Activated CD4-positive, alpha-beta T cell treated with anti-CD3 and anti-CD28 coated beads, Interleukin-2, amount 10 ng/mL, durations not matched to agents 24 days and 14 days (primary cell): ENCODE data around the gene SLC39A11. TPM values are rescaled to one million over a fixed set of nuclear protein-coding genes. Genes with fewer than 3 reads are reported as not detected.
"Not testable (repeated sequence)": the region's sequence is repeated elsewhere in the genome, so short reads cannot be mapped to it uniquely, and the experiment has no call there.

ENCODE experiments used
- DNase-seq: peaks from one replicate; pipeline ENCODE4 v3.0.0; 2022
- H3K27ac Mint-ChIP-seq: one replicate; pipeline ENCODE4 v1.8.0; 2022; ENCODE audit warnings: mild to moderate bottlenecking, mixed read lengths
- H3K27me3 Mint-ChIP-seq: one replicate; pipeline ENCODE4 v1.8.0; 2022; ENCODE audit warnings: mixed read lengths
- H3K36me3 Mint-ChIP-seq: one replicate; pipeline ENCODE4 v1.8.0; 2022; ENCODE audit warnings: low read depth, mild to moderate bottlenecking, mixed read lengths
- H3K4me1 Mint-ChIP-seq: one replicate; pipeline ENCODE4 v1.8.0; 2021; ENCODE audit warnings: mixed read lengths
- H3K4me3 Mint-ChIP-seq: one replicate; pipeline ENCODE4 v1.8.0; 2022; ENCODE audit warnings: mild to moderate bottlenecking, moderate library complexity, mixed read lengths
- H3K9me3 Mint-ChIP-seq: one replicate; pipeline ENCODE4 v1.8.0; 2021; ENCODE audit warnings: mixed read lengths
- intact Hi-C: fragments of 100-400 bp; cut with micrococcal nuclease; formaldehyde crosslinking; loops from one replicate; pipeline ENCODE4 v1.15.1; 2023
- total RNA-seq: library from RNA; stranded (reverse); gene quantifications from 2 replicates; pipeline ENCODE4 v1.2.3, GENCODE V29; 2022

The SLC39A11 gene
- total RNA-seq, 1 donor from 2014 or later, result 24.6 TPM

- Mint-ChIP-seq H3K4me3 (peak overlapping the region; percentile 68), H3K27ac (peak overlapping the region; percentile 42), H3K4me1 (peaks cover 56% of the 10 kb centered on the region), H3K27me3 (no peaks in the 10 kb centered on the region), H3K9me3 (peaks cover 26% of the 10 kb centered on the region), H3K36me3 (peaks cover 44% of the 10 kb centered on the region)
- intact Hi-C loops, result loop anchor here (1.0 kb wide), 1 partner anchor 8 kb away; no protein-coding TSS in a partner anchor
- no peak for DNase-seq
Measured at GRCh38 chr17:72710834-72711233, 381.7 kb downstream of the SLC39A11 start.

- peaks cover 42% of the 10 kb centered on the region for H3K36me3 Mint-ChIP-seq
- peak; percentile 71 for DNase-seq
- H3K9me3 Mint-ChIP-seq, result peaks cover 26% of the 10 kb centered on the region
- intact Hi-C loops, result loop anchor here (1.0 kb wide), 1 partner anchor 9 kb away; no protein-coding TSS in a partner anchor
- H3K4me1 Mint-ChIP-seq, result peaks cover 57% of the 10 kb centered on the region
- peak overlapping the region; percentile 78 for H3K27ac Mint-ChIP-seq
- peak overlapping the region; percentile 61 for H3K4me3 Mint-ChIP-seq
- no peaks in the 10 kb centered on the region for H3K27me3 Mint-ChIP-seq
Measured at GRCh38 chr17:72710202-72710601, 382.3 kb downstream of the SLC39A11 start.

- intact Hi-C loops, H3K27me3 Mint-ChIP-seq: not testable (repeated sequence)
- H3K4me3 Mint-ChIP-seq, result peak overlapping the region; percentile 36
- peaks cover 40% of the 10 kb centered on the region for H3K36me3 Mint-ChIP-seq
- H3K4me1 Mint-ChIP-seq, result peaks cover 49% of the 10 kb centered on the region
- H3K9me3 Mint-ChIP-seq, result peaks cover 29% of the 10 kb centered on the region
- peak; percentile 80 for DNase-seq
- peak overlapping the region; percentile 78 for H3K27ac Mint-ChIP-seq
Measured at GRCh38 chr17:72708682-72709081, 383.8 kb downstream of the SLC39A11 start.

GRCh38 chr17:72707881-72708280 is 384.6 kb downstream of the SLC39A11 start:
- Mint-ChIP-seq H3K4me3 (no peak overlapping the region), H3K9me3 (peaks cover 29% of the 10 kb centered on the region), H3K27ac (no peak overlapping the region), H3K4me1 (peaks cover 45% of the 10 kb centered on the region), H3K36me3 (peaks cover 32% of the 10 kb centered on the region), H3K27me3 (no peaks in the 10 kb centered on the region)
- no peak for DNase-seq
- intact Hi-C loops, result no loop called here

- peaks cover 42% of the 10 kb centered on the region for H3K4me1 Mint-ChIP-seq
Measured at GRCh38 chr17:72706396-72706981, 386.0 kb downstream of the SLC39A11 start.

GRCh38 chr17:72705905-72706395 is 386.5 kb downstream of the SLC39A11 start:
- Mint-ChIP-seq H3K27ac (peak overlapping the region; percentile 81), H3K9me3 (peaks cover 30% of the 10 kb centered on the region), H3K4me1 (peaks cover 39% of the 10 kb centered on the region), H3K4me3 (peak overlapping the region; percentile 36), H3K36me3 (peaks cover 21% of the 10 kb centered on the region), H3K27me3 (no peaks in the 10 kb centered on the region)
- intact Hi-C loops, result no loop called here
- peak; percentile 61 for DNase-seq

More at GRCh38 chr17:72706396-72706981, 386.0 kb downstream of the SLC39A11 start:
- H3K9me3 Mint-ChIP-seq, result peaks cover 29% of the 10 kb centered on the region
- DNase-seq, result no peak
- H3K36me3 Mint-ChIP-seq, result peaks cover 25% of the 10 kb centered on the region
- peak overlapping the region; percentile 36 for H3K4me3 Mint-ChIP-seq
- intact Hi-C loops, result no loop called here
- no peaks in the 10 kb centered on the region for H3K27me3 Mint-ChIP-seq
- peak overlapping the region; percentile 81 for H3K27ac Mint-ChIP-seq

GRCh38 chr17:72702998-72703397 is 389.5 kb downstream of the SLC39A11 start:
- Mint-ChIP-seq H3K27me3 (no peaks in the 10 kb centered on the region), H3K36me3 (peaks cover 11% of the 10 kb centered on the region), H3K4me1 (peaks cover 14% of the 10 kb centered on the region), H3K9me3 (peaks cover 21% of the 10 kb centered on the region), H3K27ac (no peak overlapping the region), H3K4me3 (no peak overlapping the region)
- no peak for DNase-seq
- intact Hi-C loops, result no loop called here

- no peak overlapping the region for H3K27ac Mint-ChIP-seq
- intact Hi-C loops, result no loop called here
- peaks cover 17% of the 10 kb centered on the region for H3K9me3 Mint-ChIP-seq
- H3K4me1 Mint-ChIP-seq, result peaks cover 17% of the 10 kb centered on the region
- H3K27me3 Mint-ChIP-seq, result no peaks in the 10 kb centered on the region
- no peak for DNase-seq
- H3K4me3 Mint-ChIP-seq, result no peak overlapping the region
- peaks cover 6% of the 10 kb centered on the region for H3K36me3 Mint-ChIP-seq
Measured at GRCh38 chr17:72702136-72702735, 390.3 kb downstream of the SLC39A11 start.

GRCh38 chr17:72700226-72700625 is 392.3 kb downstream of the SLC39A11 start:
- intact Hi-C loops, result no loop called here
- peaks cover 15% of the 10 kb centered on the region for H3K9me3 Mint-ChIP-seq
- peaks cover 7% of the 10 kb centered on the region for H3K4me1 Mint-ChIP-seq
- H3K27ac Mint-ChIP-seq, result no peak overlapping the region
- no peaks in the 10 kb centered on the region for H3K27me3 Mint-ChIP-seq
- H3K36me3 Mint-ChIP-seq, result peaks cover 2% of the 10 kb centered on the region
- no peak overlapping the region for H3K4me3 Mint-ChIP-seq
- DNase-seq, result no peak

- Mint-ChIP-seq H3K36me3 (peaks cover 2% of the 10 kb centered on the region), H3K27me3 (no peaks in the 10 kb centered on the region), H3K4me1 (peaks cover 7% of the 10 kb centered on the region), H3K4me3 (no peak overlapping the region), H3K27ac (no peak overlapping the region), H3K9me3 (peaks cover 12% of the 10 kb centered on the region)
- no peak for DNase-seq
- intact Hi-C loops, result no loop called here
Measured at GRCh38 chr17:72699545-72699944, 392.9 kb downstream of the SLC39A11 start.

- Mint-ChIP-seq H3K9me3 (peaks cover 12% of the 10 kb centered on the region), H3K27me3 (no peaks in the 10 kb centered on the region), H3K4me3 (no peak overlapping the region), H3K36me3 (peaks cover 2% of the 10 kb centered on the region), H3K4me1 (peaks cover 7% of the 10 kb centered on the region), H3K27ac (no peak overlapping the region)
- intact Hi-C loops, result no loop called here
- no peak for DNase-seq
Measured at GRCh38 chr17:72697602-72698146, 394.8 kb downstream of the SLC39A11 start.

GRCh38 chr17:72696721-72697120 is 395.8 kb downstream of the SLC39A11 start:
- Mint-ChIP-seq H3K4me1 (peaks cover 5% of the 10 kb centered on the region), H3K36me3 (no peaks in the 10 kb centered on the region), H3K9me3 (peaks cover 7% of the 10 kb centered on the region), H3K27ac (no peak overlapping the region), H3K27me3 (no peaks in the 10 kb centered on the region), H3K4me3 (no peak overlapping the region)
- intact Hi-C loops, result no loop called here
- DNase-seq, result no peak

GRCh38 chr17:72696156-72696555 is 396.3 kb downstream of the SLC39A11 start:
- intact Hi-C loops, result no loop called here
- H3K36me3 Mint-ChIP-seq, result no peaks in the 10 kb centered on the region
- H3K4me3 Mint-ChIP-seq, result no peak overlapping the region
- H3K27ac Mint-ChIP-seq, result no peak overlapping the region
- DNase-seq, result no peak
- peaks cover 7% of the 10 kb centered on the region for H3K9me3 Mint-ChIP-seq
- H3K4me1 Mint-ChIP-seq, result peaks cover 5% of the 10 kb centered on the region
- no peaks in the 10 kb centered on the region for H3K27me3 Mint-ChIP-seq

GRCh38 chr17:72693956-72694355 is 398.5 kb downstream of the SLC39A11 start:
- Mint-ChIP-seq H3K27me3 (no peaks in the 10 kb centered on the region), H3K4me1 (peaks cover 5% of the 10 kb centered on the region), H3K4me3 (no peak overlapping the region), H3K36me3 (no peaks in the 10 kb centered on the region), H3K27ac (no peak overlapping the region), H3K9me3 (no peaks in the 10 kb centered on the region)
- DNase-seq, result no peak
- intact Hi-C loops, result no loop called here
